ENCODE measurements around the gene TSPAN8.
"Not testable (repeated sequence)": the region's sequence is repeated elsewhere in the genome, so short reads cannot be mapped to it uniquely, and the experiment has no call there.

The TSPAN8 gene

GRCh38 chr12:71125515-71125914 is 32.3 kb downstream of the TSPAN8 start:
- DNase-seq = no peak

- DNase-seq = no peak
Measured at GRCh38 chr12:71124835-71125460, 32.9 kb downstream of the TSPAN8 start.

- not testable (repeated sequence) for DNase-seq
Measured at GRCh38 chr12:71113148-71113547, 44.7 kb downstream of the TSPAN8 start.

GRCh38 chr12:71109834-71110233 is 48.0 kb downstream of the TSPAN8 start:
- no peak for DNase-seq

GRCh38 chr12:71108355-71108754 is 49.4 kb downstream of the TSPAN8 start:
- DNase-seq = no peak

GRCh38 chr12:71107936-71108335 is 49.9 kb downstream of the TSPAN8 start:
- no peak for DNase-seq

- DNase-seq = no peak
Measured at GRCh38 chr12:71105956-71106355, 51.8 kb downstream of the TSPAN8 start.

GRCh38 chr12:71092290-71092689 is 65.5 kb downstream of the TSPAN8 start:
- no peak for DNase-seq

- no peak for DNase-seq
Measured at GRCh38 chr12:71090971-71091370, 66.8 kb downstream of the TSPAN8 start.

GRCh38 chr12:71085575-71085974 is 72.2 kb downstream of the TSPAN8 start:
- no peak for DNase-seq

GRCh38 chr12:71075743-71076142 is 82.1 kb downstream of the TSPAN8 start:
- no peak for DNase-seq

All from NCI-H2107 (cell line).